ENCODE results near the gene CELSR1.

CELSR1 gene

GRCh38 chr22:46411347-46411746, 126.1 kb downstream of the CELSR1 start:
- Histone ChIP-seq H3K4me3 (ENCODE audit: low read length) (no peak overlapping the region), H2BK5ac (ENCODE audit: low read length) (no peak overlapping the region), H4K8ac (ENCODE audit: low read depth, low read length) (no peak overlapping the region), H3K27ac (ENCODE audit: low read depth, low read length) (no peak overlapping the region), H3K56ac (ENCODE audit: low read length) (no peak overlapping the region), H3K4me2 (ENCODE audit: low read length) (no peak overlapping the region), H3K9ac (ENCODE audit: low read length) (no peak overlapping the region), H3K79me2 (ENCODE audit: control insufficient read depth, insufficient read depth, low read length) (no peaks in the 10 kb centered on the region), H2BK120ac (ENCODE audit: low read depth, low read length) (no peak overlapping the region), H3K79me1 (ENCODE audit: low read length) (no peaks in the 10 kb centered on the region), H3K27me3 (ENCODE audit: insufficient read depth, low read length, poor library complexity) (no peaks in the 10 kb centered on the region), H3K23ac (ENCODE audit: low read length) (no peak overlapping the region), H4K5ac (ENCODE audit: low read length) (no peak overlapping the region), H3K36me3 (ENCODE audit: control insufficient read depth, insufficient read depth, low read length) (no peaks in the 10 kb centered on the region), H2BK15ac (replicated peaks; ENCODE audit: low read depth) (no peak overlapping the region), H3K4ac (ENCODE audit: low read depth, low read length) (no peak overlapping the region), H2AK5ac (ENCODE audit: low read length) (no peak overlapping the region), H3K18ac (ENCODE audit: low read length) (no peak overlapping the region), H3K4me1 (ENCODE audit: control insufficient read depth, low read depth, low read length) (no peaks in the 10 kb centered on the region)
- no peak for DNase-seq
- no CpG with 5 or more reads among the region's 13 CpGs for WGBS (ENCODE audit: extremely low coverage, insufficient coverage, low lambda C conversion rate)

- Histone ChIP-seq H2AK5ac (ENCODE audit: low read length) (no peak overlapping the region), H3K56ac (ENCODE audit: low read length) (no peak overlapping the region), H3K27ac (ENCODE audit: low read depth, low read length) (no peak overlapping the region), H2BK5ac (ENCODE audit: low read length) (no peak overlapping the region), H3K9ac (ENCODE audit: low read length) (no peak overlapping the region), H3K4me3 (ENCODE audit: low read length) (no peak overlapping the region), H4K8ac (ENCODE audit: low read depth, low read length) (no peak overlapping the region), H3K79me1 (ENCODE audit: low read length) (no peaks in the 10 kb centered on the region), H4K5ac (ENCODE audit: low read length) (no peak overlapping the region), H2BK15ac (replicated peaks; ENCODE audit: low read depth) (no peak overlapping the region), H2BK120ac (ENCODE audit: low read depth, low read length) (no peak overlapping the region), H3K36me3 (ENCODE audit: control insufficient read depth, insufficient read depth, low read length) (no peaks in the 10 kb centered on the region), H3K23ac (ENCODE audit: low read length) (no peak overlapping the region), H3K4me1 (ENCODE audit: control insufficient read depth, low read depth, low read length) (no peaks in the 10 kb centered on the region), H3K18ac (ENCODE audit: low read length) (no peak overlapping the region), H3K4ac (ENCODE audit: low read depth, low read length) (no peak overlapping the region), H3K27me3 (ENCODE audit: insufficient read depth, low read length, poor library complexity) (no peaks in the 10 kb centered on the region), H3K4me2 (ENCODE audit: low read length) (no peak overlapping the region), H3K79me2 (ENCODE audit: control insufficient read depth, insufficient read depth, low read length) (no peaks in the 10 kb centered on the region)
- DNase-seq, result no peak
- no CpG with 5 or more reads among the region's 28 CpGs for WGBS (ENCODE audit: extremely low coverage, insufficient coverage, low lambda C conversion rate)
These were observed 127.1 kb downstream of the CELSR1 start for GRCh38 chr22:46410291-46410808.

- no peak overlapping the region for H3K23ac ChIP-seq (ENCODE audit: low read length)
- no peak overlapping the region for H3K9ac ChIP-seq (ENCODE audit: low read length)
- no peak overlapping the region for H3K4me3 ChIP-seq (ENCODE audit: low read length)
- no peak for DNase-seq
- no peak overlapping the region for H3K27ac ChIP-seq (ENCODE audit: low read depth, low read length)
- H3K4me1 ChIP-seq (ENCODE audit: control insufficient read depth, low read depth, low read length), result no peaks in the 10 kb centered on the region
- H4K8ac ChIP-seq (ENCODE audit: low read depth, low read length), result no peak overlapping the region
- H3K36me3 ChIP-seq (ENCODE audit: control insufficient read depth, insufficient read depth, low read length), result no peaks in the 10 kb centered on the region
- whole genome bisulfite sequencing (ENCODE audit: extremely low coverage, insufficient coverage, low lambda C conversion rate), result no CpG with 5 or more reads among the region's 37 CpGs
- H2AK5ac ChIP-seq (ENCODE audit: low read length), result no peak overlapping the region
- H3K56ac ChIP-seq (ENCODE audit: low read length), result no peak overlapping the region
- no peaks in the 10 kb centered on the region for H3K79me2 ChIP-seq (ENCODE audit: control insufficient read depth, insufficient read depth, low read length)
- H2BK120ac ChIP-seq (ENCODE audit: low read depth, low read length), result no peak overlapping the region
- no peak overlapping the region for H4K5ac ChIP-seq (ENCODE audit: low read length)
- no peaks in the 10 kb centered on the region for H3K27me3 ChIP-seq (ENCODE audit: insufficient read depth, low read length, poor library complexity)
- H3K18ac ChIP-seq (ENCODE audit: low read length), result no peak overlapping the region
- H3K4me2 ChIP-seq (ENCODE audit: low read length), result no peak overlapping the region
- no peak overlapping the region for H3K4ac ChIP-seq (ENCODE audit: low read depth, low read length)
- no peaks in the 10 kb centered on the region for H3K79me1 ChIP-seq (ENCODE audit: low read length)
- no peak overlapping the region for H2BK15ac ChIP-seq (replicated peaks; ENCODE audit: low read depth)
- H2BK5ac ChIP-seq (ENCODE audit: low read length), result no peak overlapping the region
These were observed 127.7 kb downstream of the CELSR1 start for GRCh38 chr22:46409631-46410210.

GRCh38 chr22:46408568-46409506, 128.6 kb downstream of the CELSR1 start:
- H2BK5ac ChIP-seq (ENCODE audit: low read length), result no peak overlapping the region
- H3K4ac ChIP-seq (ENCODE audit: low read depth, low read length), result no peak overlapping the region
- no peak overlapping the region for H3K56ac ChIP-seq (ENCODE audit: low read length)
- no CpG with 5 or more reads among the region's 41 CpGs for WGBS (ENCODE audit: extremely low coverage, insufficient coverage, low lambda C conversion rate)
- H2AK5ac ChIP-seq (ENCODE audit: low read length), result no peak overlapping the region
- no peak overlapping the region for H2BK15ac ChIP-seq (replicated peaks; ENCODE audit: low read depth)
- H2BK120ac ChIP-seq (ENCODE audit: low read depth, low read length), result no peak overlapping the region
- H4K5ac ChIP-seq (ENCODE audit: low read length), result no peak overlapping the region
- H3K4me2 ChIP-seq (ENCODE audit: low read length), result no peak overlapping the region
- H3K9ac ChIP-seq (ENCODE audit: low read length), result no peak overlapping the region
- H3K36me3 ChIP-seq (ENCODE audit: control insufficient read depth, insufficient read depth, low read length), result no peaks in the 10 kb centered on the region
- no peak overlapping the region for H3K23ac ChIP-seq (ENCODE audit: low read length)
- H4K8ac ChIP-seq (ENCODE audit: low read depth, low read length), result no peak overlapping the region
- DNase-seq, result no peak
- no peak overlapping the region for H3K27ac ChIP-seq (ENCODE audit: low read depth, low read length)
- H3K79me2 ChIP-seq (ENCODE audit: control insufficient read depth, insufficient read depth, low read length), result no peaks in the 10 kb centered on the region
- no peaks in the 10 kb centered on the region for H3K27me3 ChIP-seq (ENCODE audit: insufficient read depth, low read length, poor library complexity)
- H3K4me3 ChIP-seq (ENCODE audit: low read length), result no peak overlapping the region
- no peaks in the 10 kb centered on the region for H3K4me1 ChIP-seq (ENCODE audit: control insufficient read depth, low read depth, low read length)
- no peaks in the 10 kb centered on the region for H3K79me1 ChIP-seq (ENCODE audit: low read length)
- H3K18ac ChIP-seq (ENCODE audit: low read length), result no peak overlapping the region

GRCh38 chr22:46407748-46408147, 129.7 kb downstream of the CELSR1 start:
- DNase-seq, result no peak
- H3K23ac ChIP-seq (ENCODE audit: low read length), result no peak overlapping the region
- H2BK120ac ChIP-seq (ENCODE audit: low read depth, low read length), result no peak overlapping the region
- H2BK5ac ChIP-seq (ENCODE audit: low read length), result no peak overlapping the region
- no peak overlapping the region for H3K56ac ChIP-seq (ENCODE audit: low read length)
- H3K27ac ChIP-seq (ENCODE audit: low read depth, low read length), result no peak overlapping the region
- H4K8ac ChIP-seq (ENCODE audit: low read depth, low read length), result no peak overlapping the region
- H3K4me3 ChIP-seq (ENCODE audit: low read length), result no peak overlapping the region
- H4K5ac ChIP-seq (ENCODE audit: low read length), result no peak overlapping the region
- no peak overlapping the region for H2AK5ac ChIP-seq (ENCODE audit: low read length)
- H3K79me1 ChIP-seq (ENCODE audit: low read length), result no peaks in the 10 kb centered on the region
- H3K27me3 ChIP-seq (ENCODE audit: insufficient read depth, low read length, poor library complexity), result no peaks in the 10 kb centered on the region
- WGBS (ENCODE audit: extremely low coverage, insufficient coverage, low lambda C conversion rate), result no CpG with 5 or more reads among the region's 16 CpGs
- no peak overlapping the region for H3K4me2 ChIP-seq (ENCODE audit: low read length)
- H3K79me2 ChIP-seq (ENCODE audit: control insufficient read depth, insufficient read depth, low read length), result no peaks in the 10 kb centered on the region
- H3K4ac ChIP-seq (ENCODE audit: low read depth, low read length), result no peak overlapping the region
- H3K9ac ChIP-seq (ENCODE audit: low read length), result no peak overlapping the region
- no peak overlapping the region for H2BK15ac ChIP-seq (replicated peaks; ENCODE audit: low read depth)
- no peaks in the 10 kb centered on the region for H3K4me1 ChIP-seq (ENCODE audit: control insufficient read depth, low read depth, low read length)
- no peak overlapping the region for H3K18ac ChIP-seq (ENCODE audit: low read length)
- H3K36me3 ChIP-seq (ENCODE audit: control insufficient read depth, insufficient read depth, low read length), result no peaks in the 10 kb centered on the region

Measured in mesendoderm (in vitro differentiated cells).